ENCODE data around the gene KCNK15.
"Not testable (repeated sequence)": the region's sequence is repeated elsewhere in the genome, so short reads cannot be mapped to it uniquely, and the experiment has no call there.

Gene KCNK15

DNA sequence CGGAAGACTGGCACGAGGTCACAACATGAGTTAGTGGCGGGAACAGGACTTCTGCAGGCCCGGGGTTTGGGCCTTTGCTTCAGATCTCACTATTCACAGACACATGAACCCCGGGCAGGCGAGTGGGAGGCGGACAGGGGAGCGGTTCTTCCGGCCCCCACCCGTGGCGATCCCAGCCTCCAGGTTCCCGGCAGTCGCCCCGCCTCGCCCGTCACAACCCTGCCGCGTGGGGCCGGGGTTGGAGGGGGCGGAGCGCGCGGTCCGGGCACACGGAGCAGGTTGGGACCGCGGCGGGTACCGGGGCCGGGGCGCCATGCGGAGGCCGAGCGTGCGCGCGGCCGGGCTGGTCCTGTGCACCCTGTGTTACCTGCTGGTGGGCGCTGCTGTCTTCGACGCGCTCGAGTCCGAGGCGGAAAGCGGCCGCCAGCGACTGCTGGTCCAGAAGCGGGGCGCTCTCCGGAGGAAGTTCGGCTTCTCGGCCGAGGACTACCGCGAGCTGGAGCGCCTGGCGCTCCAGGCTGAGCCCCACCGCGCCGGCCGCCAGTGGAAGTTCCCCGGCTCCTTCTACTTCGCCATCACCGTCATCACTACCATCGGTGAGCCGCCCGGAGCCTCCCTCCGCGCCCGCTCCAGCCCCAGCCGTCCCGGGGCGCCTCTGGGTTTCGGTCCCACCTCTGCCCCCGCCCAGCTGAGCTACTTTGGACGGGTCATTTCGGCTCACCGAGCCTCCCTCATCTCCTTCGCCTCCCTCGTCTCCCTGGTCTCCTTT is at the start of gene KCNK15:
Gene KCNK15 (plus strand): TSS at position 268 of the 769 bp plus-strand sequence. CDS start 46 bp downstream, at position 314.
- DNase-seq, result no peak

DNA sequence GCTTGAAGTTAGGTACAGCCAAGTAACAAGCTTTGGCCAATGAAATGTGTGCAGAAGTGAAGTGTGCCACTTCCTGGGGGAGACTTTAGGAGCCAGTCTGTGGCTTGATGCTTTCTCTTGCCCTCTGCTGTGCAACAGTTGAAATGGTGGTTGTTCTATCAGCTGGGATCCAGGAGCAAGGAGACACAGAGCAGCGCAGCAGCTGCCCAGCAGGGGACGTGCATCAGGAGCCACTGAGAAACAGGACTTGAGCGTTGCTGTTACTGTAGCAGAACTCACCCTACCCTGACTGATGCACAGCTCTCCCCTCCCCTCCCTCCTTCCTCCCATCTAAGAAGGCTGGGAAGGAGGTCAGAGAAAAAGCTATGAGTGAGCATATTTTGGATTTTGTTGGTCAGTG is 49.4 kb upstream of the KCNK15 start:
- DNase-seq, result peak; percentile 60 to 73

DNA sequence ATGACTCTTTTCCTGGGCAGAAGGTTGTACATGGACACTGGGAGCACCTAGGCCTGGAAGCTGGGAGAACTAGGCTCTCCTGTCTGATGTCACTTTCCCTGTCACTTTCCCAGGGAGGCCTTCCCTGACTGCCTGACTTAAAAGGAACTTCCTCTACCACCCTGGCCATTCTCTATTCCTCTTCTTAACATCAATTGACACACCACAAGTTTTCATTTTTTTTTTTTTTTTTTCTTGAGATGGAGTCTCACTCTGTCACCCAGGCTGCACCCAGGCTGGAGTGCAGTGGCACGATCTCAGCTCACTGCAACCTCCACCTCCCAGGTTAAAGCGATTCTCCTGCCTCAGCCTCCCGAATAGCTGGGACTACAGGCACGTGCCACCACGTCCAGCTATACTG is 48.6 kb upstream of the KCNK15 start:
- not testable (repeated sequence) for DNase-seq

DNA sequence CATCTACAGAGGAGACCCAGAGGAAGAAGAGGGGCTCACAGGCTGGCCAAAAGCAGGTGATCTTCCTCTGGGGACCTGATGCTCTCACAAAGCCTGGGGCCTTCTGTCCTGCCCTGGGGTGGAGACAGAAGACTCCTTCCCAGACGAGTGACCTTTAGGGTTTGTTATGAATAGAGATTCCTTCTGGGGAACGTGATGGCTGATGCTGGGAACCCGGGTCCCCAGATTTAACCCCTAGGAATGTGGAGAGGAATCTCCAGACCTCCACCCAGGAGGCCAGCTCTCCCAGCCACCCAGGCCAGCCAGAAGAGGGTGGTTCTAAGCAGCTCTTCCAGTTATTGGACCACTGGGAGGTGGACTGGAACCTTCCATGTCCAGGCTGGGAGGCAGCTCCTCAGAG is 47.3 kb upstream of the KCNK15 start:
- no peak for DNase-seq

DNA sequence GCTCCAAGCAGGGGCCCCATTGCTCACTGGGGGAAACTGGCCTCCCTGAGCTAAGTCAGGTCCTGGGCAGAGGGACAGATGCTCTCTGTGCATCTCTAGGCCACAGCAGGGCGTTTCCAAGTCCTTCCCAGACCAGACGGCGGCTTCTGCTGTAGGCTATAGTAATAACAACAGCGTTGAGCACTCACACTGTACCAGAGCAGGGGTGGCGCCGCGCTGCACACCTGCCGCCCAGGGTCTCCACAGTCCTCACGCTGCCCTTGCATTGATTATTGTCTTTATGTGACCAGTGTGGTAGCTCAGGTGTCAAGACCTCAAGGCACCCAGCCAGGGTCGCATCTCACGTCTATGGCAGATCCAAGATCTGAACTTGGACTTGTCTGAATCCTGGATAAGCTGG is 45.4 kb upstream of the KCNK15 start:
- peak; percentile 85 to 93 for DNase-seq

DNA sequence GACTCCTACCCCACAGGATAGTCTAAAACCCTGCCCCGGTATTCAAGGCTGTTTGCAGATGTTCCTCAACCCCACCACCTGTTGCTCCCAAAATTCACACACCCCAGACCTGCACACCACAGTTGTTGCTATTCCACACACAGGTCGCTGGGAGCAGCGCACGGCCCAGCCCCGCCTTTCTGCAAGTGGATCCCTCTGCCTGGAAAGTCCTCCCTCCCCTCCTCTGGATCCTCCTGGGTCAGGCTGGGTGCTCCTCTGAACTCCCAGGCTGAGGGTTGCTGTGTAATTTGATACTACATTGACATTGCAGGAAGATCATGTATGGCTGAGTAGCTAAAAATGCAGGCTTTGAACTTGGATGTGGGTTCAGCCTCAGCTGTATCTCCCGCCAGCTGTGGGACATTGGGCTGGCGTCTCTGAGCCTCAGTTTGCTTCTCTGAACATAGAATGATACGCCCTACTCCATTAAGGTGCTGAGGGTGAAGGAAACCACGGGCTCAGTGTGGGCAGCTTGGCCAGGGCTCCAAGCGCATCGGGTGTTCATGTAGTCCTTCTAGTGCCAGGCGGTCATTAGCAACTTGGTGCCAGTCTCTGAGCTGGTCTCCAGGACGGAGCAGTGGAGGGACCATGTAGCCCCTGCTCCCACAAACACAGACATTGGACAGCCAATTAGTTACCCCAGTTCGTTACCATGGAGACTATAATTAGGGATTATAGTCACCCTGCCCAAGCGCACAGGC is 44.4 kb upstream of the KCNK15 start:
- peak; percentile 12 to 38 for DNase-seq

DNA sequence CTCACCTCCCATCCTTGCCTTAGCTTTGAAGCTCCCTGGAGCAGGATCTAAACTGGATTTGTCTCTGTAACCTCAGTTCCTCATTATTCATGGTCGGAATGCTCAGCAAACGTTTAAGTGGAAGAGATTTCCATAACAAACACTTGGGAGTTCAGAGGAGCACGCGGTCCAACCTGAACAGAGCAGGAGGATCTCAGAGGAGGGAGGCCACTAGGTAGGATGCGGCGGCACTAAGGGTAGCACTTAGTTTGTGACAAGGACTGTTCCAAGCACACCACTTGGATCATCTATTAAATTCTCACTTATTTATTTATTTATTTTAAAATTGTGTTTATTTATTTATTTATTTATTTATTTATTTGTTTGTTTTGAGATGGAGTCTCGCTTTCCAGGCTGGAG is 43.8 kb upstream of the KCNK15 start:
- peak; percentile 17 to 51 for DNase-seq

DNA sequence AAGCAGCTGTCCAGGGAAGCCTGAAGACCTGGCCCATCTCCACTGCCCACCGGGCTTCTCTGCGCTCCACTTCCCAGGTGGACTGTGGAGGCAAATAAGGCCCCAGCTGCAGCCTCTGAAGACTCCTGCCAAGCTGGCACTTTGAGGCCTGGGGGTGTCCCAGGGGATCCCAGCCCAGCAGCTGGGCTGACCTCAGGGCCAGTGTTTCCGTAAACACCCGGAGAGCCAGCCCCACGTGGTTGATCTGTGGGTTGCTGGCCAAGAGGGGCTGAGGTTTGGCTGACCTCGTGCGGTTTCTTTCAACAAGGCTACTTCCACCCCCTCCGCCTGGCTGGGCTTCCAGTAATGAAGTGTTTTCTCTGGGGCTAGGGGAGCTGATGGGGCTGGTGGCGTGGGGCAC is 42.9 kb upstream of the KCNK15 start:
- peak; percentile 21 to 63 for DNase-seq

DNA sequence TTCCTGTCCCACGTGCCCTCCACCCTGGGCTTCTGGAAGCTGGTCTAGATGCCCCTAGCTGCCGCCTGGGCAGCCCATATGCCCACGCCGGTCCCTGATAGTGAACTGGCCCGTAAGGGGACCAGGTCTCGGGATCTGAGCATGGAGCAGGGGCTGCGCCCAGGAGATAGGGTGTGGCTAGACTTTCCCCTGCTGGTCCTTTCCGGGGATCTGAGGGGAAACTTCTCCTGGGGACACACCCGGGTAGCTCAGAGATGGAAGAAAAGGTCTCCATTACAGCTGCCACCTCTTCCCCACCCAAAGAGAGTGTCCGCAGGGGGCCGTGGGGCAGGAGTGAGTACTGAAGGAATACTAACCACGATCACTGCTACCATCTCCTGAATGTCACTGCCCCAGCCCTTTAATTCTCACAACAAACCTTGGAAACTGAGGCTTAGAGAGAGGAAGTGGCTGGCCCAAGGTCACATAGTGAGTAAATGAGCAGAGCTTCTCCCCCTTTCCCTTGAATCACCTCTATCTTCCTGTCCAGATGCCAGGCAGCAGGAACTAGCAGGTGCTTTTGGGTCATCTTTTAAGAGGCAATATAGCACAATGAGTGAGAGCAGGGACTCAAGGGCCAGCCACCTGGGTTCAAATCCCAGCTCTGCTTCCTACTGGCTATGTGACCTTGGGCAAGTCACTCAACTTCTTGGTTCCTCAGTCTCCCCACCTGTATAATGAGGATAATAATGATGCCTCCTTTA is 42.3 kb upstream of the KCNK15 start:
- no peak for DNase-seq

DNA sequence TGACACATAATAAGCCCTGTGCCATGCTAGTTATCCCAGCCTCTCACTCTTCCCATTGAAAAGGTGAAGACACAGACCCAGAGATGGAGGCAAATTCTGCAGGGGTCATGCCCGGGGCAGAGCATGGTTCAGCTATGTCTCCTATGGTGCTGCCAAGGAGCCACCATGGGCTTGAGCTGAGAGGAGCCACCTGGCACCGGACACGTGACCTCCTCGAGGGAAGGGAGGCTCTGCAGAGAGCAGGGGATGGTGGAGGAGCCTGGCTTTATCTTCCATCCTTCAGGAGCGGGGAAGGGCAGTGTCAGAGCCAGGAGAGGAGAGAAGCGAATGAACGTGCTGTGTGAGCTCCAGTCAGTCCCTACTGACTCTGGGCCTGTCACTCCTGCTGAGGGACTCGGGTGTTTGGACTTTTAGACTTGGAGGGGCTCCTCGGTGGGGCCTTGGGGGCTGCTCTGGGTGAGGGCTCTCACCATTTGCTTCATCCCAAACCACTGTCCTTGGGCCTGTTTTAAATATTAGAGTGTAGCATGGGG is 41.6 kb upstream of the KCNK15 start:
- peak in 1 of 2 experiments; percentile 12 for DNase-seq

DNA sequence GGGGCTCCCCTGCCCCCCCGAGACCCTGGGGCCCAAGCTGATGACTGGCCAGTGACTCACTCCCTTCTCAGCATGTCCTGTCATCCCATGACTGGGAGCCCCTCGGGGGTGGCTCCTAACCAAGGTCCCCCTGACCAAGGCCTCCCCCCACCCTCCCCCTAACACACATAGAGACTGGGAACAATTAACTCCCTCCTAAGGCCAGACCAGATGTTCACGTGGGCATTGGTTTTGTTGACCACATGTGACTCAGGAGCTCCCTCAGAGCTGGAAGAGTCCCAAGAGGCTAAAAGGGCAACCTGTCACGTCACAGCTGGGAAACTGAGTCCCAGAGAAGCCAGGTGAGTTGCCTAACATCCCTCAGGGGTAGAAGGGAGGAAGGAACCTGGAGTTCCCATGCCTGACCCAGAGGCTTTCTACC is 41.1 kb upstream of the KCNK15 start:
- DNase-seq, result no peak

DNA sequence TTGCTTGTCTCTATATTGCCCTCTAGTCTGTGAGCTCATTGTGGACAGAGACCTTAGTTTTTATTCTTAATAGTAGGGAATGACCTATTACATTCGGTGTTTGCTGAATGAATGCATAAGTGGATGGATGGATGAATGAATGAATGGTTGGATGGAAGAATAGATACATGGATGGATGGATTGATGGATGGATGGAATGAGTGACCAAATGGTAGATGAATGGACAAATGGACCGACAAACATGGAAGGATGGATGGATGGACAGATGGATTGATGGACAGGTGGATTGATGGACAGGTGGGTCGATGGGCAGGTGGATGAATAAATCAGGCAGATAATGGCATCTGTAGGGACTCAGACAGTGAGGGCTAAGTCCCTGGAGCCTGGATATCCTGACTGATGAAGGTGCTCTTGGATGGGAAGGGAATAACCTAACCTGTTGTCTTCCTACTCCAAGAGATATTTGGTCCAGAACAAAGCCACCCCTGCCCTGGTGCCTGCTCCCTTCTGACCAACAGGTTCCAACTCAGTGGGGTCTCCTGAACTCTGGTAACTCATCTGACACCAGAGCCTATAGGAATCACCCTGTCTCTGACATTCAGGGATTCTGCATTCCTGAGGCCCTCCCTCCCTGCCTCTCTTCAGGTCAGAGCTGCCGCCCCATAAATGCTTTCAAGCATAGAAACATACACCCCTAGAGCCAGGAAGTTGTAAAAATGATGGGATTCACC is 40.1 kb upstream of the KCNK15 start:
- DNase-seq, result no peak

DNA sequence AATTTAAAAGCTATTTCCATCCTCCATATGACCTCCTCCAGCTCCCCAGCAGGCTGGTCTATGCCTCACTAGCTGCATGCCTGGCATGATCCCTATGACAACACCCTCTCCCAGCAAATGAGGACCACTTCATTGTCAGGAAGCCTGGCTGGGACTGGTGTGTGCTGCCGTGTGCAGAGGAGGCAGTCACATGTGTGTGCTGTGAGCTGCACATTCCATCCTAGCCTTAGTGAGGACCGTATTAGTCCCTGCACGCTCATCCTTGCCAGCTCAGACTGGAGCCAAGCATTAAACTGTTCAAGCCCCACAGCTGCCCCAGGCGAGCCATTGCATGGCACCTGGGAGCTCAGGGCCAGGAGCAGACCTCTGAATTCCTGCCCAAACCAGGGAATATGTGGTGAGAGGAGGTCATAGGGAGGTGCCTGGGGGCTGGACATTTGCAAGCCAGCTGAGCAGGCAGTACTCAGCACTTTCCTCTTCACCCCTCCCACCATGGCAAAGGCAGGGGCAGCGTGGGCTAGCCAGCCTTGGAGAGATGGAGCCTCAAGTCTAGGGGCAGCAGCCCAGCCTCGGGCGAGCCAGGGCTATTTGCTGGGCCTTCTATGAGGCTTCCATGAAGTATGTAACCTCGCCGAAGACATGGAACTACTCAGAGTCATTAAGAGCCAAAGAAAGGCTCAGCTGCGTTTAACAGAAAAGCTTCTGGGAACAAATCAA is 39.2 kb upstream of the KCNK15 start:
- DNase-seq, result no peak

DNA sequence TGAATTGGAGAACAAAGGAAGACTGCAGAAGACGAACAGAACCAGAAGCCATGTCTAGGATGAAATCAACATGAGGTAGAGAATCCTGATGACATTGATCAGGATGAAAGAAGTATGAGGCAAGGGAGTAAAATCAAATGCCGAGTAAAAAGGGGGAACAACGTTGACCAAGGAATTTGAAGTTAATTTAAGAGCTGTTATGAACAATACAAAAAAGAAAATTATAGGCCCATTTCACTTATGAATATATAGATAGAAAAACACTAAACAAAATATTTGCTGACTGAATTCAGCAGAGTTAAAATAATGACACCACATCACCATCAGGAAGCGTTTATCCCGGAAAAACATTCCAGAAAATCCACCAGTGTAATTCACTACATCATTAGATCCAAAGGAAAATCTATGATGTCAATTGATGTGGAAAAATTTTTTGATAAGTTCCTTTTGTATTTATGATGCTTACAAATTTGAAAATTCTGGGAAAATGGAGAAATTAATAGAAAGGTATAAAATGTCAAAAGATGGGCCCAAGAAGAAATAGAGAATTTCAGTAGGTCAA is 38.6 kb upstream of the KCNK15 start:
- no peak for DNase-seq

DNA sequence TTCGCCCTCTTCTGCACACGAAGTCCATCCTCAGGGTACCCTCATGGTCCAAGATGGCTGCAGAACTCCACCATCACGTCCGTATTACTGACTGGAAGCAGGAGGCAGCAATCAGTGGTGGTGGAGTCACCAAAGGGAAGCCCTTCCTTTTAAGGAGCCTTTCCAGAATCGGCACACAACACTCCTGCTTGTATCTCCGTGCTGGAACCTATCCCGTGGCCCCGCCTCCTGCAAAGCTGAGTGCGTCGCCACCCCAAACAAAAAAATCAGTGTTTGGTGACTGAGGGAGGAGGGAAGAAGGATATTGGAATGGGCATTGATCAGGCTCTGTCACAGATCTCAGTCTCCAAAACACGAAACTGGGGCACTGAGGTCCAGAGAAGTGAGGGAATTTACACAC is 36.3 kb upstream of the KCNK15 start:
- no peak for DNase-seq

DNA sequence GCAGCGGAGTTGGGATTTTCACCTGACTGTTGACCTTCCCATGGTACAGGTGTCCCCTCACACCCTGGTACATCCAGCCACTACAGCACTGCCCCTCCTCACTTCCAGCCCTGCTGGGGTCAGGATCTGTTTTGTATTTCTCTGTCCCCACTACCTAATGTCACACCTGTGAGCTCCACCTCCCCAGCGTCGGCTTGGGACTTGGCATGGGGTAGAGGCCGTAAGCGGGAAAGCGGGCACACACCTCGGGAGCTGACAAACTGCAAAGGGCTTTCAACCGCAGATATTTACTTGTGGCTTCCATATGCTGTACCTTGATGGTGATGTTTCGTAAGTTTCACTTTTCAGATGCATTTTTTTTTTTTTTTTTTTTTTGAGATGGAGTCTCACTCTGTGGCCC is 35.9 kb upstream of the KCNK15 start:
- no peak for DNase-seq

DNA sequence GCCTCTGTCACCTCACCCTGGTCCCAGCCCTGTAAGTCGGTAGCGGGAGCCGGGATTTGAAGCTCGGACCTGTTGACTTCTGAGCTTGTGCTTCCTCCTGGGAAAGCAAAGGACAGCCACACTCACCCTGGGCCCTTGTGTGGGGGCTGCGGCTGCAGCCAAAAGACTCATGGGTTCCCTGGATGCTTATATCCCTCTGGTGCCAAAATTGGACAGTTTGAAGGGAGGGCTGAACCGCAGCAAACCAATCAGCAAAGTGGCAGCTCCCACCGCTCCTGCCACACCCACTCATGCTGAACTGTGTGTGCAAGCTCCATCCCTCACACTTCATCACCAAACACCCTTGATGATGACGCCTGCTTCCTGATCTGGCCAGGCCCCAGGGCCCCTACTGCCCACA is 34.4 kb upstream of the KCNK15 start:
- no peak for DNase-seq

DNA sequence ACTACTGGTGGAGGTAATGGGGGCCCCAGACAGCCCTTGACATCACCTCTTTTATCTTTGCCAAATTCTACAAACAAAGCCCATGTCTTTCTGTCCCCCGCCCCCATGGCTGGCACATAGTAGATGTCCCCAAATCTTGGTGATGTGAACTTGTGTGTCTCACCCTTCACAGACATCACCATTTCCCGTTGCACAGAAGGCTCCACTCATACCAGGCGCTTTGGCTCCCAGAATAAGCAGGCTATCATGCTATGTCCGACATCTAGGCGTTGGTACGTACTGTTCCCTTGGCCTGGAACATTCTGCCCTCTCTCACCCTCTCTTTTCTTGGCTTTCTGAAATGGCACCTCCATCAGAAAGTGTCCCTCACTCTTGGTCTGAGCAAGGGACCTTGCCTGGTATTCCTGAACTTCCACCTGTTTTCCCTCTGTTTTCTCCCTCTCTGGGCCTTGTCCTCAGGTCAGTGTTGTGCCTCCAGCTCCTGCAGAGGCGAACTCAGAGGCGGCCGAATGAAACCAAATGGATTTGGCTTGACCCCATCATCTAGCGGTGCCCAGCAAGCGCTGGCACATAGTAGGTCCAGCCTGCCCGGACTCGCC is 31.5 kb upstream of the KCNK15 start:
- no peak for DNase-seq

DNA sequence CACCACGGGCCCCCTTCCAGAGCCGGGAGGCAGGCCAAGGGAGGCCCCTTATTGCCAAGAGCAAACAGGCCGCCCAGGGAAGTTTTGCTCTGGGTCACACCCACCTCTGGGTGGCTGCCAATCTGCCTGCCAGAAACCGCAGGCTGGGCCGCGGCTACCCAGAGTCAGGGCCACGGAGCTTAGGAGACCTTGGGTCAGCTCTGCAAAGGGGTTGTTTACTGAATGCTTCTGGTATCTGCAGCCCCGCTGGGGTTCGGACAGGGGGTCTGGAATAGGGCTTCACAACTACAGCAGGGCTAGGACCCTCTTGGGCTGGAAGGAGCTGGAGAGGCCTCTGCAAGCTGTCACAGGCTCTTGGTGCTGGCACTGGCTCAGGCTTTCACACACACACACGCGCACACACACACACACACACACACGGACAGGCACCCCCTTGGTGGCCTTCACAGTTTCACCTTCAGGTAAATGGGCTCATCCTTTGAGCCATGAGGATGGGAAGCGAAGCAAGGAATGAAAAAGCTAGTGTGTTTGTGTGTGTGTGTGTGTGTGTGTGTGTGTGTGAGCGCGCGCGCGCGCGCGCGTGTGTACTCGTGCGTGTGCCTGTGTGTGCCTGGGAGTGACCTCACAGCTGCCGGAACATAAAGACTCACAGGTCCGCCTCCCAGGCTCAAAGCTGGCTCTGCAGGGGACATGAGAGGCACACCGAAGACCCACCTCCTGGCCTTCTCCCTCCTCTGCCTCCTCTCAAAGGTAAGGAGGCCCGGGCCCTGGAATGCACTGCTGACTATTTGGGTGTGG is 30.8 kb upstream of the KCNK15 start, which contains the start of gene CCN5:
Gene CCN5 (plus strand): TSS at position 669 of the 798 bp plus-strand sequence. CDS start 22 bp downstream, at position 691.
- DNase-seq, result no peak
